Midbrain (tissue), 1 donor: ENCODE measurements around the gene RNF169.

Experiments used
- DNase-seq: peaks from one replicate; lab custom pipeline; 2025; lab: John Stamatoyannopoulos, UW

Gene RNF169, protein sequence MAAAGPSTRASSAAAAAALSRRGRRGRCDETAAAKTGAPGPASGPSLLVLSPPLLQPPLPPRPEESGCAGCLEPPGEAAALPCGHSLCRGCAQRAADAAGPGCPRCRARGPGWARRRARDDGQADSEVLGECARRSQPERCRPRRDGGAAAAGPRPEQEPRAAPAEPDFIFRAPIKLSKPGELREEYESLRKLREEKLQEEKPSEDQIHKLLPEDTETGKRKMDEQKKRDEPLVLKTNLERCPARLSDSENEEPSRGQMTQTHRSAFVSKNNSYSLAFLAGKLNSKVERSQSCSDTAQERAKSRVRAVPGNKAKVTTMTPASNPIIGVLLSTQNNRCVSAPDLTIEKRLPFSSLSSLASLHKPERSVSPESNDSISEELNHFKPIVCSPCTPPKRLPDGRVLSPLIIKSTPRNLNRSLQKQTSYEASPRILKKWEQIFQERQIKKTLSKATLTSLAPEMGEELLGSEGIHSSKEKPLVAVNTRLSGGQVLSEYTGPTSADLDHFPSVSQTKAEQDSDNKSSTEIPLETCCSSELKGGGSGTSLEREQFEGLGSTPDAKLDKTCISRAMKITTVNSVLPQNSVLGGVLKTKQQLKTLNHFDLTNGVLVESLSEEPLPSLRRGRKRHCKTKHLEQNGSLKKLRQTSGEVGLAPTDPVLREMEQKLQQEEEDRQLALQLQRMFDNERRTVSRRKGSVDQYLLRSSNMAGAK

DNA sequence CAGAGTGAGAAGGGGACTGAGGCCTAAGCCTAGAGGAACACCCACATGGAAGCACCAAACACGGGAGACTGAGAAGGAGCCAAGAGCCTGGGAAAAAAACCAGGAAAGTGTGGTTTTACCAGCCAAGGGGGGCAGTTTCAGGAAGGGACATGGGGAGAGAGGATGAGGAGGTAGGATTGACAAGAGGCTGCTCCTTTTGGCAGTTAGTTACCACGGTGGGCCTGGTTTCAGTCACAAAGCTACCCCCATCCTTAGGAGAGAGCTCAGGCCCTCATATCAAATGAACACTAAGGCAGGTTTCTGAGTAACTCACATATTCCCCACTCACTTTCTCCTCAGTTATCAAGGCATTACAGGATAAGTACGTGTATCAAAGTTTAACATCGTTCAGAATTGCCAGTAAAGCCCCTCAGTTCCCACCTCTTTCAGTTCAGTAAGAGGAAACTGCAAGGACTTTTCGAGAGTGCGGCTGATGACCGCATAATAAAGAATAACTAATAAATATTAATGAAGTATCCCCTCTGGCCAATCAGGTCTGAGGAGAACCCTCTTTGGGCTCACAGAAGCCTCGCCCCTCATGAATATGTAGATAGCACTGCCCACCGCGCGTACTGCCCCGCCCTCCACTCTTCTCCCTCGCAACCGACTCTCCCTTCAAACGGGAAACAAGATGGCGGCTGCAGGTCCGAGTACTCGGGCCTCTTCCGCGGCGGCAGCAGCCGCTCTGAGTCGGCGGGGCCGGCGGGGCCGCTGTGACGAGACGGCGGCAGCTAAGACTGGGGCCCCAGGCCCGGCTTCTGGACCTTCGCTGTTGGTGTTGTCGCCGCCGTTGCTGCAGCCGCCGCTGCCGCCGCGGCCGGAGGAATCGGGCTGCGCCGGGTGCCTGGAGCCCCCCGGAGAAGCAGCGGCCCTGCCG is at the start of gene RNF169:
Gene RNF169 (plus strand): TSS at position 639 of the 916 bp plus-strand sequence. CDS start 32 bp downstream, at position 671.
- peak; percentile 96 for DNase-seq

DNA sequence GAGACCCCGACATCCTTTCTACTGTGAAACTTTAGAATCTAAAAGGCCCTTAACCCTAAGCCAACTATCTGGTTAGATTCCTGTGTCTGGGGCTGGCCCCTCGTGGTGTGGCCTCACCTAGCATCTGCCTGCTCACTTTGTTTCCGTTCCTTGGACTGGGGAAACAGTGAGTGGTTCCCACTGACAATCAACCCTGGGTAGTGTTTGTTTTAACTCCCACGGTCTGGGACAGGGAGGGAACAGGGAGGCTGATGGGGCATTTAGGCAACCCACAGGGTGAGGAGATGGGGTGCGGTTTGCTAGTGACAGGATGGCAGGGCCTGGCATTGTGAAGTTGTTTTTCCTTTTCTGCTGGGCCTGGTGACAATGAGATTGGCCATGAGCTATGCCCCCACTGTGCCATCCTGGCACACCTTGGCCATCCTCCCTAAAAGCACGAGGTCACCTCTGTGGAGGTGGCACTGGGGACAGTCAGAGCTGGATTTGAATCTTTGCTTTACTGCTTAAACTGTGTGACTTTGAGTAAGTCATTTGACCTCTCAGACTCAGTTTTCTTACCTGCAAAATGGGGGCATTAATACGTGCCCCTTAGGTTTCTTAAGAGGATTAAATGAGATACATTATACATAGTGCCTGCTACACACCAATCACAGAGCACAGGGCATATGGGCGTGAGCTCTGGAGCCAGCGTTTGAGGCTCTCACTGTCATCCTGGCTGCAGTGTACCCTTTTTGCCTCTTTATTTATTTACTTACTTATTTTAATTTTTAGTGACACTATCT is 48.8 kb upstream of the RNF169 start:
- DNase-seq: no peak

DNA sequence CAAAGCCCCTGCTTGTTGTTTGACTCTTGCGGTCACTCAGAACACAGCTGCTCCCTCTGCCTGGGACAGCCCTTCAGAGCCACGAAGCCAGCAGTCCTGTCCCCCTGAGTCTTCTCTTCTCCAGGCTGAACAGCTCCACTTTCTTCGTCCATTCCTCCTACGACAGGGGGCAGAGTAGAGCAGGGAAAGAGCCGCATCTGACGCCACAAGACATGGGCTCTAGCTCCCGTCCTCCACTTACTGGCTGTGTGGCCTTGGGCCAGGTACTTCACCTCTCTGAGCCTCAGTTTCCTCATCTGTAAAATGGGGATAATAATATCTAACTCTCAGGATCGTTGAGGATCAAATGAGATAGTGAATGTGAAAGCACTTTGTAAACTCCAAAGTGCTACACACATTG is 47.3 kb upstream of the RNF169 start:
- DNase-seq: no peak

DNA sequence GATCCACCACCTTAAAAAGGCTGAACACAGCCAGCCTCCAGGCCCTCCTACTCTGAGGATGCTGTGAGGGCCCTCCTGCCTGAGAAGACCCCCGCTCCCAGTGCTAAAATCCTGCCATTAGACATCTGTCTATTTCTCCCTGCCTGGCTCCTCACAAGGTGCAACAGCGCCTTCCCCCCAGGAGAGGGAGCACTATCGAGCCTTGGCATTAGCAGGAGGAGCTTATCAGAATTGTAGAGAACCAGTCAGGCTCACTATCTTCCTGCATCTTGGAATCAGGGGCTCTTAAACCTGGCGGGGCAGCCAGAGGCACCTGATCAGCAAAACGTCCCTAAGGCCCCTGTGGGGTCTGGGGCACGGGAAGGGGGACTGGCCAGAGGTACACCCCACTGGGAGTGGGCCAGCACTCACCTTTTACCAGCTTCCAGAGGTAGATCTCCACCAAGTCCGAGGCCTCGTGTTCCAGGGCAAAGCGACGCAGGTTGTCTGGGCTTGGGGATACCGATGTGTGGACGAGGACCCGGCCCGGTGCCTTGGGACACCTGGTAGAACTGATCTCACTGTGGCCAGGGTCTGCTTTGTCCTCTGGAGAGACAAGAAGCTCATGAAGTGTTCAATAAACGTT is 46.2 kb upstream of the RNF169 start:
- peak; percentile 54 for DNase-seq

DNA sequence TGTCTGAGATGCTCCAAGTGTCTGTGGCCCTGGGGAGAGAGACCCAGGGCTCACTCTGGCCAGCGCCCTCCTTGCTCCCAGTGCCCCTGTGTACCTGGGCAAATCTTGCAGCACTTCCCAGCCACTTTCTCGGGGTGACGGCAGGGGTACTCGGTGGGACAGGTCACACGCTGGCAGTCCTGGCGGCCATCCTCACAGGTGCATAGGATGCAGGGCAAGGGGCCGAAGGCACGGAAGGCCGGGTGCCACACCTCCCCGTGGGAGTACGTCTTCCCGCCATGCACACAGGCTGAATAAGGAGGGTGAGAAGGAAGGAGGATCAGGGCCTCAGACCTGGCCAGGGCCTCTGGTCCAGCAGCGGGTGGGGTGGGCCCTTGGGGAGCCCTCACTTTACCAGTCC is 45.4 kb upstream of the RNF169 start:
- DNase-seq: no peak

DNA sequence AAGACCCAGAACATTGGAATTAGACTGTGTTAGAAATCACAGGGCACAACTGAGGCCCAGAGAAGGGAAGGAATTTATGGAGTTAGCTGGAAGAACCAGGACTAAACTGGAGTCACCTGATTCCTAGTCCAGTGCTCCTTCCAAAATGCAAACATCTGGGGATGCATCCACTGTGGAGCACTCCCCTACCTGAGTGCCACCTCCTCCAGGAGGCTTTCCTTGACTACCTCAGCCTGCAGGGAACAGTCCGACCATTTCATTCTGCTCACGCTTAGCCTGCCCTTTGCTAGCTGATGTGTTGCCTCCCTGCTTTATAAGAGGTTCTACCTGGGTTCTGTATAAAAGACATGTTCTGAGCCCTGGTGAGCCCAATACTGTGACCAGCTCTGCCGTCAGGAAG is 41.5 kb upstream of the RNF169 start:
- DNase-seq: no peak

DNA sequence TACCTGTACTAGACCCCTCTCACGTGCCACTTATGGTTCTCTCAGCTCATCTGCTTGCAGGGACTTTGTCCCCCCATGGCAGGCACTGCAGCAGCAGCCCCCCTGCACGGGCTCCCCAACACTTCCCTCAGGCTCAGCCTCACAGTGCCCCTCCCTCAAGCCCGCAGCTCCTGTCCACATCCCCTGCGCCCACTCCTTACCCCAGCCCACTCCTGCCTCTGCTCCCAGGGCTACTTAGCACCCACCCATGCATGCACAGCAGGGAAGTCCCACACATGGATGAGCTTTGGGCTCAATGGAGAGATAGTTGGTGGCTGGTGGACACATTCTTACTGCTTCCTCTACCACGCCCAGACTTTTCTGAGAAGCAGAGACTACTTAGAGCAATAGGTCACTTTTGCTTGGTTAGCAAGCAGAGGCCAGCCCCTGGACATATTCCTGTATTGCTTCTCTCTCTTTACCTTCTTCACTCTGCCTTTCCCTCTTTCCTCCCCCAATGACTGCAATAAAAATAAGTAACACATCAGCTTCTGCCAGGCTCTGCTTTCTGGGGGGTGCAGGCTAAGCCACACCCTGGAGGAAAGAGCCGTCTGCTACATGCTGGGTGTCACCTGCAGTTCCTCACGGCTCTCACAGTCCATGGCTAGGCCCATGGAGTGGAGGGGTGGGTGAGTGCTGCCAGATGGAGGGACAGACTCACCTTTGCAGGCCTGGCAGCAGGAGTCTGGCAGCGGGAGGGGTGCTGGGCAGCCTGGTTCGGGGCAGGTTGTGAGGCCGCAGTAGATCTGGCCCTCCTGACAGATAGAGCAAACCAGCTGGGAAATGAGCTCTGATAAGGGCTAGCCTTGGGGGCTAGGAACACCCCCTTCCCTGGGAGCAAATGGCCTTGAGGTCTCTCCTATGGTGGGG is 40.8 kb upstream of the RNF169 start:
- DNase-seq: no peak

DNA sequence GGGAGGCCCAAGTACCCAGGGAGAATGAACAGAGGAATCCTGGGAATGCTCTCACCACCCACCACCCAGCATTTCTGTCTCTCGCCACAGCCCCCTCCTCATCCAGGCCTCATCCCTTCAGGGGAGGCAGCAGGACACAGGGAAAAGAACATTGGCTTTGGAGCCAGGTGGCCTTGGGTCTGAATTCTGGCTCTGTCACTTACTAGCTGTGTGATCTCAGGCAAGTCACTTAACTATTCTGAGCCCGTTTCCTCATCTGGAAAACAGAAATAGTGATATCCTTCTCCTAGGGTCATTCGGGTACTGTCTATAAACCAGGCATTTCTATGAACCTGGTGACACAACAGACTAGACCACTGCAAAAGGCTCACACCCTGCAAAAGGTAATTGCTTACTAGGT is 39.5 kb upstream of the RNF169 start:
- DNase-seq: no peak

DNA sequence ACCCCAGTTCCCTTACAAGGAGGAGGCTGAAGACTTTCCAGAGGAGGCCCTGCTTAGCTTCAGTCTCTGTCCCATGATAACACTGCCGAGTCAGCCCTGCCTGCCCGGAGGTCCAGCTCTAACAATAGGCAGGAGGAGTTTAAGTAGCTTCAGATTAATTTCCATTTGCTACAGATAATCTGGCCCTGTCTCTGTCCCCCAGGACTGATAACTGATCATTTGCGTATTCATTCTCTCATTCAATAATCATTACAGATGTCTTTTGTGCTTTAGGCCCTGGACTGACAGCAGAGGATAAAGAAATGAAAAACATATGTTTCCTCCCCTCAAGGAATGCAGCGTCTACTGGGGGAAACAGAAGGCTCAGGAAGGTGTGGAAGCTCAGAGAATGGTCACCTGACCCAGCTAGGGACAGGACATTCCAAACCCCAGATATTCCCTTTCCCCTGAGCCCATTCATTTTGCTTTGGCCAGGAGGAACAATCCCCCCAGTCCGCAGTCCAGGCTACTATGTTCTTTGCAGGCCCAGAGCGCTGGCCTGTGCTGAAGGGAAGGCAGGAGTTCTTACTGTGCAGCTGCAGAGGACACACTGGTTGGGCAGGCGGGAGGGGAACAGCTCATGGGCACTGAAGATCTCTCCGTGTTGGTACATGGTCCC is 38.2 kb upstream of the RNF169 start:
- no peak for DNase-seq

DNA sequence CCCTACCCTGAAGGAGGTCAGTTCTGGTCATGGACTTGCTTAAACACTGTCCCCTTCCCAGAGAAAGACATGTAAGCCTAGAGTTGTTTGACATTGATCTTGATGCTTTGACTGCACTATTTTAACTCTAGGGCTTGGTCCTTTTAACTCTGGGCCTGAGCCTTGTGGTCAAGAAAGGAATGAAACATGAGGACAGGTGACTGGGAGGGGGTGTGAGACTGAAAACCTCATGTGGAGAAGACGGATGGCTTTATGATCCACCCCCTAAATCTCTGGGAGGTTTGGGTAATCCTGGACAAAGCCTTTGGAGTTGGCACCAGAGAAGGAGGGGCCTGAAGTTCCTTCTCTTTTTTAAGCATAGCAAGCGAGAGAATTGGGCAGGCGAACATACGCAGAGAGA is 35.0 kb upstream of the RNF169 start:
- DNase-seq: no peak

DNA sequence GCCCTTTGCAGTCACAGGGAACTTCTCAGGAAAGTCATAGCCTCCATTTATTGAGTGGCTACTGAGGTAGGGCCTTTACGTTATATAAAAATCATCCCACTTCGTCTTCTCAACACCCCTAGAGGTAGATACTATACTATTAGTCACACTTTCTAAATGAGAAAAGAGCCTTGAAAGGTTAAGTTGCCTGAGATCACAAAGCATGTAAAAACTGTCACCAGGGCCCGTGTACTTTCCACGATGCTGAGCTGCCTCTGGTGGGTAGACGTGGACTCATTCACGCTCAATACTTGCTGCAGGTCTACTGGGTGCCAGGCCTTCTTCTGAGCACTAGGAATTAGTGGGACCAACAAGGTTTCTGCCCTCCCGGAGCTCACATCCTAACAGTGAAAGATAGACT is 33.7 kb upstream of the RNF169 start:
- no peak for DNase-seq

DNA sequence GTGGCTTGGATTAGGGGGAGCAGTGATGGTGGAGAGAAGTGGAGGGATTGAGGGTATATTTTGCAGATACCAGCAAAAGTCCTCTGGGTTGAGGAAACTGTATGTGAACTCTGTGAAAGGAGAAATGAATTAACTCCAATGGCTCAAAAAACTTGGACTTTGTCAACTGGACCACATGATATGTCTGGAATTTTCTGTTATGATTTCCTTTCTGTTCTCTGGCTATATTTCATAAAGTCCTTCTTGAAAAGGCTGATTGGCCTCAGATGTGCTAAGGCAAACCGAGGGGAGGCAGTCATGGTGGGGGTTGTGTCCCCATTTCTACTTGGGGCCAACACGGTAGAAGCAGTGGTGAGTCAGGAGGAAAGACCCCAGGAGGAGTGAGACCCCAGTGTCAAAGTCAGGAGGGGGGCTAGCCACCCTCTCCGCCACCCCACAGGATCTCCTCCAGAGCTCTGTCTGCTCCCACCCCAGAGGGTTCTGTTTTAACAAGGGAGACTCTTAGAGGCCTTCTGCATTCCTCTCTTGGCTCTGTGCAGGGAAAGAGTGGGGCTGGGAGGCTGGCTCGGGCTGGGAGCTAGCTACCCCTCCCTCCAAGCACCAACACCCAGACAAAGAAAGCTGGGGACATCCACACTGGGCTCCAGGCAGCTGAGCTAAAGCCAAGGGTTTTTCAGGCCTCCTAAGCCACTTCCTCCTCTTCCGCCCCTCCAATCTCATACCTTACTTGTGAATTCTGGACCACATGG is 31.3 kb upstream of the RNF169 start:
- no peak for DNase-seq

DNA sequence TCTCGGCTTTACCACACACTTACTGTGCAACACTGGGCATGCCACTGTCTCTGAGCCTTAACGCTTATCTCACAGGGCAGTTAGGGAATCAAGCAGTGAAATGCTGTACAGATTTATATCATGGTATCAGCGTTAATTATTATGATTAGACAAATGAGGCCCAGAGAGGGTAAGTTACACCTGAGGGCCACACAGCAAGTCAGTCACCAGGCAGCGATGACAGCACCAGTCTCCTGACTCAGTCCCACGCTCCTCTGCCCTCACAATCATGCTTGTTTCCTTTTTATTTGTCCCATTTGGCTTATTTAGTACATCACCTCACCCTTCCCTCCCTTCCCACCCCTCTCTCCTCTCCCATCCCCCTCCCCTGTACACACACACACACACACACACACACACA is 29.6 kb upstream of the RNF169 start:
- no peak for DNase-seq

DNA sequence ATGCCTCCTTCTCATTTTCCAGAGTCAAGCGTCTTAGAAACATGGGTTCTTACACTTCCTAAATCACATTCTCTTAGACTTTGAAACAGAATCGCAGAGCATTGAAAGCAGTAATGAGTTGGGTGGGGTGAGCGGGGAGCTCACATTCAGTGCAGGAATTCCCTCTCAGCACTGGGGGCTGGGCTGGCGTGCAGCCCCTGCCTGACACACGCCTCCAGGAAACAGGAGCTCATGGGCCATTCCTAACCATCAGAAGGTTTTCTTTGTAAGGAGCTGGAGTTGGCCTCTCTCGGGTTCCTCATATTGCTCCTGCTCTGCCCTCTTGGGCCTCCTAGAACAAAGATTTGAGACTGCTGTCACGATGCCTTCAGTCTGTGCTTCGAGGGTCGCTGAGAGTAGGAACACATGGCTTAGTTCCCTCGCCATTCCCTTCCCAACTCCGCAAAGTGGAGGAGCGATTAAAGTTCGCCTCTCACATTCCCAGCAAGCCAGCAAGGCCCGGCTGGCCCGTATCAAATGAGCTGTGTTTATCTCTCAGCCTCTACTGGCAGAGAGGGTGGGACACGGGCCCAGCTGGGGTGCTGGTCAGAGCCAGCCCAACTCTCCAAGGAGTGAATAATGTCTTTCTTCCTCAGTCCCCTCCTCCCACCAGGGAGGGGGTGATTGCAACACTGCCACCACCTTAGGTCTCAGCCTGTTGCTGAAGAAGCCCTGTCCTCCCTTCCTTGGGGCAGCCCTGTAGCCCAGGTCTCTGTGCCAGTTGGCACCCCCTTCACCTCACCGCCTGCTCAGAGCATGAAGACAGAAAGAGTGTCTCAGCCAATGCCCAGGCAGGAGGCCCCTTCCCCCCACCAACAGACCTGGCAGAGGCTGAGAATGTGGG is 27.8 kb upstream of the RNF169 start:
- DNase-seq: peak; percentile 40

DNA sequence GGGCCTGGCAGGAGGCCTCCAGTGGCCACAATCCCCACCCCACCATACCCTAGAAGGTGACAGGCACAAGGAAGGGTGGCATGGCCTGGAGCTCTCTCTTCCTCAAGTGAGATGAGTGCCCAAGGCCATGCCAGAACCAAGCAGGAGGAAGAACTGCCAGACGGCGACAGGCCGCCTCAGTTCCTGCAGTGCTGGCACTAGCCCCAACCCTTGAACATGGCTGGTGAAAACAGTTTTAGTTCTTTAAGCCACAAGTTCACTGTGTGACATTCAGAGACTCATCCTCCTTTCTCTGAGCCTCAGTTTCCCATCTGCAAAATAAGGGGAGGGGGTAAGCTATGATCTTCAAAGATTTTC is 27.2 kb upstream of the RNF169 start:
- no peak for DNase-seq

DNA sequence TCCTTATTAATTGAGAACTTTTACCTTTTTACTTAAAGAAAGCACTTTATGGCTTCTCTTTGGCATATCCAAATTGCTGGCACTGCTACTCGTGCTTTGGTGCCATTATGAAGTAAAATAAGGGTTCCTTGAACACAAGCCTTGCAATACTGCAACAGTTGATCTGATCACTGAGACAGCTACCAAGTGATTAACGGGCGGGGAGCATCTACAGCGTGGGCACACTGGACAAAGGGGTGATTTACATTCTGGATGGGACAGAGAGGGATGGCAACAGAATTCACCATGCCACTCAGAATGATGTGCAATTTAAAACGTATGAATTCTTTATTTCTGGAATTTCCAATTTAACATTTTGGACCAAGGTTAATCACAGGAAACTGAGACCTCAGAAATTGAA is 25.1 kb upstream of the RNF169 start:
- no peak for DNase-seq

DNA sequence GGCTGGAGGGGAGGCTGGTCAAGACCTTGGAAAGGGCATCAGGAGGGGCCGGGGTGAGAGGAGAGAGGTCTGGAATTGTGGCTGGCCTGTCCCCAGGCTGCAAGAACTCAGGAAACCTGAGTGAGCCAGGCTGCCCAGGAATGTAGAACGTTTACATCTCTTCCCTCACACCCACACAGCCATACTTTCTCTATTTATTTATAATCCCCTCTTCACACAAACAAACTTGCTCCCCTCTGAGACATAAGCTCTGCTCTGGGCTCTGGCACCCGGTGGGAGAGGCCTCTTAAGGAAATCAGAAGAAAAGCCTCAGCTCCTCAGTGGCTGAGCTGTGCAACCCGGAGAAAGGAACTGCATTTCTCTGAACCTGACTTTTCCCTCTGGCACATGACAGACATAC is 22.9 kb upstream of the RNF169 start:
- DNase-seq: no peak
